H1 (cell line): ENCODE data around the gene PM20D1. TPM values are rescaled to one million over a fixed set of nuclear protein-coding genes. Genes with fewer than 3 reads are reported as not detected.
"Not testable (repeated sequence)": the region's sequence is repeated elsewhere in the genome, so short reads cannot be mapped to it uniquely, and the experiment has no call there.

Experiments
- CTCF ChIA-PET: fragments of 300-600 bp; sonication (Branson Sonifier 250); formaldehyde crosslinking; loops from one replicate; lab custom pipeline; 2021; ENCODE audit not compliant: partially characterized antibody; lab: Charles Lee
- POLR2A ChIA-PET: fragments of 300-600 bp; sonication (Branson Sonifier 250); formaldehyde crosslinking; loops from one replicate; lab custom pipeline; 2021; ENCODE audit warnings: inconsistent platforms; ENCODE audit not compliant: partially characterized antibody; lab: Charles Lee
- DNase-seq, 2 experiments: peaks; one replicate each; pipeline versions ENCODE4 v3.0.0 to v3.0.0-alpha.2; 2010 to 2022; ENCODE audit warnings: low spot score in 2 of 2, low read depth in 1 of 2, mixed read lengths in 1 of 2
- FAIRE-seq: peaks from 2 replicates; lab custom pipeline; 2011; peaks lifted over from hg19 to GRCh38; lab: Jason Lieb, UNC
- H2AFZ ChIP-seq: 2 replicates; pipeline ENCODE4 v1.8.1; 2012; ENCODE audit warnings: low read length, inconsistent platforms
- H2AK5ac ChIP-seq: 2 replicates; pipeline ENCODE4 v1.6.1; 2013; ENCODE audit warnings: low read depth, low read length
- H2BK120ac ChIP-seq: replicated peaks from 2 replicates; pipeline ENCODE3; 2013; ENCODE audit warnings: low read depth, low read length, inconsistent platforms
- H2BK12ac ChIP-seq: 2 replicates; pipeline ENCODE4 v1.6.1; 2013; ENCODE audit warnings: low read depth, low read length
- H2BK15ac ChIP-seq: 2 replicates; pipeline ENCODE4 v1.6.1; 2013; ENCODE audit warnings: low read length
- H2BK20ac ChIP-seq: 2 replicates; pipeline ENCODE4 v1.6.1; 2013; ENCODE audit warnings: low read length
- H2BK5ac ChIP-seq: 2 replicates; pipeline ENCODE4 v1.6.1; 2013; ENCODE audit warnings: low read depth, low read length
- H3K14ac ChIP-seq: 2 replicates; pipeline ENCODE4 v1.6.1; 2013; ENCODE audit warnings: inconsistent platforms; ENCODE audit not compliant: insufficient read length
- H3K18ac ChIP-seq: 2 replicates; pipeline ENCODE4 v1.6.1; 2013; ENCODE audit warnings: low read length; ENCODE audit errors: extremely low read depth
- H3K23ac ChIP-seq: 2 replicates; pipeline ENCODE4 v1.6.1; 2013; ENCODE audit warnings: inconsistent platforms; ENCODE audit not compliant: insufficient read length
- H3K23me2 ChIP-seq: 2 replicates; pipeline ENCODE4 v1.6.1; 2013; ENCODE audit warnings: low read depth, low read length
- H3K27ac ChIP-seq: 2 replicates; pipeline ENCODE4 v1.6.1; 2011; ENCODE audit warnings: low read depth, low read length, inconsistent platforms
- H3K27me3 ChIP-seq, 4 experiments: replicated peaks in 1 of 4; 1 replicate in 1 of 4; 2 replicates in 3 of 4; pipeline versions ENCODE4 v1.6.1 to v1.8.1; 2011 to 2013; ENCODE audit warnings: low read length in 3 of 4, mild to moderate bottlenecking in 3 of 4, inconsistent platforms in 2 of 4, mixed read lengths in 2 of 4, moderate library complexity in 1 of 4; ENCODE audit not compliant: control insufficient read depth in 3 of 4, insufficient read depth in 3 of 4; ENCODE audit errors: extremely low read depth in 1 of 4
- H3K36me3 ChIP-seq, 4 experiments: 2 replicates each; pipeline versions ENCODE4 v1.6.1 to v1.8.1; 2011 to 2013; ENCODE audit warnings: mild to moderate bottlenecking in 4 of 4, low read length in 3 of 4, moderate library complexity in 2 of 4, control low read depth in 1 of 4, inconsistent platforms in 1 of 4; ENCODE audit not compliant: insufficient read depth in 4 of 4, control insufficient read depth in 2 of 4
- H3K4ac ChIP-seq: replicated peaks from 2 replicates; pipeline ENCODE3; 2013; ENCODE audit warnings: low read length, low read depth, mixed read lengths, inconsistent platforms; ENCODE audit not compliant: insufficient read length
- H3K4me1 ChIP-seq, 4 experiments: replicated peaks in 1 of 4; 1 replicate in 1 of 4; 2 replicates in 3 of 4; pipeline versions ENCODE4 v1.6.1 to v1.8.1; 2011 to 2013; ENCODE audit warnings: low read length in 3 of 4, inconsistent platforms in 2 of 4, mixed read lengths in 1 of 4; ENCODE audit not compliant: insufficient read depth in 4 of 4, control insufficient read depth in 3 of 4
- H3K4me2 ChIP-seq, 2 experiments: 2 replicates each; pipeline versions ENCODE4 v1.6.1 to v1.8.1; 2011 to 2013; ENCODE audit warnings: low read depth in 2 of 2, low read length in 2 of 2, control low read depth in 1 of 2, inconsistent platforms in 1 of 2, mild to moderate bottlenecking in 1 of 2; ENCODE audit not compliant: insufficient read depth in 1 of 2
- H3K4me3 ChIP-seq, 4 experiments: fragments of 200-600, 300-600 bp in 1 of 4; sonication (generic), shearing (Covaris generic), sonication (Bioruptor Twin) in 1 of 4; 2 replicates each; pipeline versions ENCODE4 v1.5.1 to v1.8.1; 2011 to 2016; ENCODE audit warnings: low read length in 4 of 4, low read depth in 3 of 4, control low read depth in 2 of 4, inconsistent platforms in 2 of 4, mild to moderate bottlenecking in 2 of 4, mixed read lengths in 1 of 4, moderate library complexity in 1 of 4; ENCODE audit not compliant: insufficient read depth in 2 of 4; ENCODE audit errors: extremely low read depth in 1 of 4
- H3K56ac ChIP-seq: replicated peaks from 2 replicates; pipeline ENCODE3; 2013; ENCODE audit warnings: low read depth, mild to moderate bottlenecking, mixed read lengths, low read length, inconsistent platforms; ENCODE audit not compliant: insufficient read length
- H3K79me1 ChIP-seq: 2 replicates; pipeline ENCODE4 v1.6.1; 2013; ENCODE audit warnings: low read depth, low read length, control low read depth
- H3K79me2 ChIP-seq, 2 experiments: 2 replicates each; pipeline versions ENCODE4 v1.6.1 to v1.8.1; 2012 to 2013; ENCODE audit warnings: low read length in 2 of 2, mild to moderate bottlenecking in 2 of 2, inconsistent platforms in 1 of 2; ENCODE audit not compliant: insufficient read depth in 2 of 2, control insufficient read depth in 1 of 2
- H3K9ac ChIP-seq, 4 experiments: replicated peaks in 1 of 4; 1 replicate in 1 of 4; 2 replicates in 3 of 4; pipeline versions ENCODE4 v1.6.1 to v1.8.1; 2011 to 2013; ENCODE audit warnings: low read depth in 3 of 4, low read length in 3 of 4, control low read depth in 2 of 4, mild to moderate bottlenecking in 2 of 4, moderate library complexity in 2 of 4, inconsistent platforms in 1 of 4; ENCODE audit errors: extremely low read depth in 1 of 4
- H3K9me3 ChIP-seq, 2 experiments: 2 replicates each; pipeline versions ENCODE4 v1.6.1 to v1.8.1; 2012 to 2013; ENCODE audit warnings: mild to moderate bottlenecking in 2 of 2, moderate library complexity in 2 of 2, control low read depth in 1 of 2, inconsistent platforms in 1 of 2, low read depth in 1 of 2, low read length in 1 of 2, mixed read lengths in 1 of 2; ENCODE audit not compliant: insufficient read depth in 2 of 2
- H4K20me1 ChIP-seq, 2 experiments: replicated peaks in 1 of 2; 2 replicates each; pipeline versions ENCODE3 to v1.8.1; 2011 to 2013; ENCODE audit warnings: inconsistent platforms in 2 of 2, low read length in 2 of 2, mild to moderate bottlenecking in 1 of 2; ENCODE audit not compliant: insufficient read depth in 2 of 2, control insufficient read depth in 1 of 2
- H4K5ac ChIP-seq: 2 replicates; pipeline ENCODE4 v1.6.1; 2013; ENCODE audit warnings: low read length, low read depth, mixed read lengths, inconsistent platforms; ENCODE audit not compliant: insufficient read length
- H4K8ac ChIP-seq: 2 replicates; pipeline ENCODE4 v1.8.0; 2013; ENCODE audit warnings: mild to moderate bottlenecking, moderate library complexity, low read length, inconsistent platforms; ENCODE audit not compliant: insufficient read depth; ENCODE audit errors: extremely low read depth
- H4K91ac ChIP-seq: replicated peaks from 2 replicates; pipeline ENCODE3; 2013; ENCODE audit warnings: low read length, mixed read lengths, inconsistent platforms; ENCODE audit not compliant: insufficient read length
- WGBS, 2 experiments: shearing (Covaris generic) in 1 of 2; methylation state at CpG; one replicate each; pipeline versions ENCODE4 v1.1.6 to v1.1.7; 2013 to 2015; ENCODE audit warnings: low lambda C conversion rate in 2 of 2, mixed read lengths in 2 of 2, inconsistent platforms in 1 of 2, low coverage in 1 of 2, missing lambda C conversion rate in 1 of 2; ENCODE audit not compliant: insufficient replicate concordance in 2 of 2, insufficient coverage in 1 of 2, insufficient read length in 1 of 2; ENCODE audit errors: extremely low coverage in 1 of 2, missing lambda C conversion rate in 1 of 2; 5-methylcytosine and 5-hydroxymethylcytosine counted together
- polyA plus RNA-seq, 7 experiments: library from polyadenylated mRNA; depleted of rRNA in 3 of 7; stranded (reverse) in 5 of 7; unstranded in 2 of 7; fragments of >200 nt in 5 of 7; fragments of 200-250 nt in 2 of 7; gene quantifications; 1 replicate in 5 of 7; 2 replicates in 1 of 7; 4 replicates in 1 of 7; pipeline versions ENCODE4 v1.2.1 to v1.2.3, GENCODE V29; 2011 to 2013; ENCODE audit warnings: missing spikeins in 2 of 7, mixed read lengths in 2 of 7
- total RNA-seq: library from RNA; stranded (reverse); fragmentation: NEBNext Ultra II Directional; extraction: Animal tissue kit (Norgen Biotek cat#: 25700); gene quantifications from 2 replicates; pipeline ENCODE4 v1.2.1, GENCODE V29; 2021

PM20D1 gene
- total and polyA plus RNA-seq, 2 of the 8 experiments (the other 6 are each of a cell fraction or from before 2014, with no cell fraction given) = 0.05 TPM; not detected in 1

DNA sequence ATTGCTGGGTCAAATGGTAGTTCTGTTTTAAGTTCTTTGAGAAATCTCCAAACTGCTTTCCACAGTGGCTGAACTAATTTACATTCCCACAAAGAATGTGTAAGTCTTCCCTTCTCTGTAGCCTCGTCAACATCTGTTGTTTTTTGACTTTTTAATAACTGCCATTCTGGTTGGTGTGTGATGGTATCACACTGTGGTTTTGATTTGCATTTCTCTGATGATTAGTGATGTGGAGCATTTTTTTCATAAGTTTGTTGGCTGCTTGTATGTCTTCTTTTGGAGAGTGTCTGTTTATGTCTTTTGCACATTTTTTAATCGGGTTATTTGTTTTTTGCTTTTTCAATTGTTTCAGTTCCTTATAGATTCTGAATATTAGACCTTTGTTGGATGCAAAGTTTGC lies 26.7 kb downstream of the PM20D1 start:
- H3K9me3 ChIP-seq, FAIRE-seq, H3K27me3 ChIP-seq, H3K79me1 ChIP-seq, H2BK20ac ChIP-seq, H2AFZ ChIP-seq, POLR2A ChIA-PET, H3K23ac ChIP-seq, H3K36me3 ChIP-seq, H3K14ac ChIP-seq, H4K8ac ChIP-seq, H3K4ac ChIP-seq, H2AK5ac ChIP-seq, H3K4me3 ChIP-seq, H3K9ac ChIP-seq, H4K5ac ChIP-seq, H4K20me1 ChIP-seq, H3K4me2 ChIP-seq, H2BK120ac ChIP-seq, H3K18ac ChIP-seq, CTCF ChIA-PET, H2BK12ac ChIP-seq, H3K79me2 ChIP-seq, H3K27ac ChIP-seq, H2BK15ac ChIP-seq, H3K23me2 ChIP-seq, H4K91ac ChIP-seq, H2BK5ac ChIP-seq, H3K56ac ChIP-seq, DNase-seq: not testable (repeated sequence)
- peaks cover 0 to 12% (median 2%) of the 10 kb centered on the region in 4 experiments; a peak in 4 of 7 replicates for H3K4me1 ChIP-seq
- WGBS, 2 experiments = 97% methylated on average over 2 of the region's 2 CpGs; no CpG with 5 or more reads in 1 of the 2 experiments
